Neural cell (in vitro differentiated cells): ENCODE measurements around the gene MRPL36.

Source experiments
- CTCF ChIP-seq: fragments of 450-650 bp; IDR thresholded peaks from 2 replicates; pipeline ENCODE4 v1.5.1; 2014; ENCODE audit warnings: antibody characterized with exemption, mild to moderate bottlenecking, moderate library complexity; ENCODE audit not compliant: poor library complexity, severe bottlenecking
- EP300 ChIP-seq: fragments of 450-650 bp; conservative IDR thresholded peaks from 2 replicates; pipeline ENCODE4 v1.6.1; 2014; ENCODE audit warnings: antibody characterized with exemption, mild to moderate bottlenecking, moderate library complexity; ENCODE audit not compliant: poor library complexity, severe bottlenecking
- EZH2 ChIP-seq: fragments of 200-600, 300-800 bp; shearing (Covaris generic), sonication (generic); IDR thresholded peaks from 2 replicates; pipeline ENCODE4 v1.6.1; 2014; ENCODE audit warnings: antibody characterized with exemption, low read length, borderline replicate concordance, mild to moderate bottlenecking; ENCODE audit not compliant: insufficient read depth, poor library complexity, severe bottlenecking
- MXI1 ChIP-seq: fragments of 450-650 bp; conservative IDR thresholded peaks from 2 replicates; pipeline ENCODE4 v1.6.1; 2014; ENCODE audit warnings: antibody characterized with exemption, mild to moderate bottlenecking; ENCODE audit not compliant: poor library complexity, severe bottlenecking
- POLR2AphosphoS5 ChIP-seq: IDR thresholded peaks from 2 replicates; pipeline ENCODE4 v1.6.1; 2012
- RAD21 ChIP-seq: fragments of 450-650 bp; conservative IDR thresholded peaks from 2 replicates; pipeline ENCODE4 v1.6.1; 2014; ENCODE audit warnings: antibody characterized with exemption, mild to moderate bottlenecking, moderate library complexity
- REST ChIP-seq: IDR thresholded peaks from 2 replicates; pipeline ENCODE4 v1.6.1; 2012; ENCODE audit warnings: borderline replicate concordance
- TAF1 ChIP-seq: IDR thresholded peaks from 2 replicates; pipeline ENCODE4 v1.6.1; 2012; ENCODE audit warnings: low read depth

- no peak for TF ChIP-seq CTCF
- TF ChIP-seq POLR2AphosphoS5: no peak
- no peak for TF ChIP-seq RAD21
- TF ChIP-seq EP300: no peak
- no peak for TF ChIP-seq TAF1
- TF ChIP-seq REST: no peak
- no peak for TF ChIP-seq EZH2
- no peak for TF ChIP-seq MXI1
These were observed 49.2 kb downstream of the MRPL36 start for GRCh38 chr5:1750469-1750868.
